ENCODE measurements around the gene MBP. TPM values are rescaled to one million over a fixed set of nuclear protein-coding genes. Genes with fewer than 3 reads are reported as not detected.

MBP gene
- total and polyA plus RNA-seq, 2 experiments from 2014 or later, result 18.4 to 22.9 TPM

- TF ChIP-seq REST (IDR thresholded peaks at IDR 0.05; ENCODE audit: unreplicated experiment), result no peak
- TF ChIP-seq ZNF331 (CRISPR knock-in tag; IDR thresholded peaks at IDR 0.05; ENCODE audit: low read depth), result no peak
- TF ChIP-seq JUNB (IDR thresholded peaks at IDR 0.05; ENCODE audit: unreplicated experiment), result no peak
- TF ChIP-seq CREB1 (CRISPR knock-in tag; IDR thresholded peaks at IDR 0.05; ENCODE audit: low read depth), result no peak
- TF ChIP-seq ZNF114 (CRISPR knock-in tag; IDR thresholded peaks at IDR 0.05), result no peak
- no peak for TF ChIP-seq NANOG (IDR thresholded peaks at IDR 0.05; ENCODE audit: borderline replicate concordance)
- TF ChIP-seq CTCF (conservative IDR thresholded peaks at IDR 0.05; ENCODE audit: low read depth in 2 of 2), result no peak
- no peak for TF ChIP-seq POLR2AphosphoS5 (IDR thresholded peaks at IDR 0.05; ENCODE audit: low read depth)
- no peak for TF ChIP-seq EZH2 (IDR thresholded peaks at IDR 0.05; ENCODE audit: low read depth, unreplicated experiment)
These were observed 51.2 kb downstream of the MBP start (continued) for GRCh38 chr18:77081390-77081778.

GRCh38 chr18:77079954-77080682 lies 52.5 kb downstream of the MBP start:
- no peaks in the 10 kb centered on the region for H3K9me3 Mint-ChIP-seq
- H3K27ac Mint-ChIP-seq, result no peak overlapping the region
- Histone ChIP-seq H3K4me1 (ENCODE audit: insufficient read depth) (peaks cover 8% of the 10 kb centered on the region), H3K4me3 (no peak overlapping the region), H3K27me3 (ENCODE audit: insufficient read depth) (no peaks in the 10 kb centered on the region), H3K9me2 (ENCODE audit: insufficient read depth) (no peaks in the 10 kb centered on the region), H4K20me1 (replicated peaks; ENCODE audit: insufficient read depth) (no peaks in the 10 kb centered on the region), H3F3A (replicated peaks; ENCODE audit: low read depth) (no peaks in the 10 kb centered on the region), H3K4me2 (no peak overlapping the region), H3K27ac (ENCODE audit: low read depth) (no peak overlapping the region), H3K36me3 (ENCODE audit: insufficient read depth) (no peaks in the 10 kb centered on the region), H2AFZ (no peak overlapping the region), H3K79me2 (replicated peaks; ENCODE audit: insufficient read depth) (peaks cover 5% of the 10 kb centered on the region; the same call in 1 of the 2 replicates)
- DNase-seq (ENCODE audit: low spot score), result no peak
- H3K4me1 Mint-ChIP-seq, result peaks cover 11% of the 10 kb centered on the region
- H3K36me3 Mint-ChIP-seq (ENCODE audit: low read depth), result peaks cover 4% of the 10 kb centered on the region; the same call in 1 of the 3 replicates
- no peak overlapping the region for H3K4me3 Mint-ChIP-seq
- peaks cover 8% of the 10 kb centered on the region for H3K27me3 Mint-ChIP-seq (ENCODE audit: insufficient read depth, low read depth, poor library complexity)
- ATAC-seq, result no peak
- no peak for TF ChIP-seq EZH2phosphoT487 (IDR thresholded peaks at IDR 0.05; ENCODE audit: unreplicated experiment)
- TF ChIP-seq STAT1 (IDR thresholded peaks at IDR 0.05; ENCODE audit: unreplicated experiment), result no peak

All from GM23338 (cell line).